GM23338 (cell line): ENCODE results near the gene ZNF70. TPM values are rescaled to one million over a fixed set of nuclear protein-coding genes. Genes with fewer than 3 reads are reported as not detected.

ENCODE experiments used
- ATAC-seq: fragments of 200-7000 bp; cut with Tn5 transposase; 3 replicates; pipeline ENCODE4 v1.9.1; 2020
- DNase-seq: peaks from one replicate; pipeline ENCODE4 v3.0.0-alpha.2; 2015; ENCODE audit warnings: low spot score
- H2AFZ ChIP-seq: fragments of 200-600 bp; sonication (generic); 2 replicates; pipeline ENCODE4 v1.8.0; 2016; ENCODE audit warnings: antibody characterized with exemption, mild to moderate bottlenecking, moderate library complexity
- H3F3A ChIP-seq: fragments of 200-600 bp; sonication (generic); replicated peaks from 2 replicates; pipeline ENCODE4 v1.8.0; 2017; ENCODE audit warnings: antibody characterized with exemption, mixed run types, low read depth
- H3K27ac ChIP-seq: fragments of 200-600 bp; sonication (generic); 2 replicates; pipeline ENCODE4 v1.6.1; 2016; ENCODE audit warnings: low read depth
- H3K27me3 ChIP-seq: fragments of 200-600 bp; sonication (generic); 2 replicates; pipeline ENCODE4 v1.8.0; 2016; ENCODE audit warnings: mild to moderate bottlenecking, mixed run types, moderate library complexity; ENCODE audit not compliant: insufficient read depth
- H3K36me3 ChIP-seq: fragments of 200-600 bp; sonication (generic); 2 replicates; pipeline ENCODE4 v1.8.0; 2016; ENCODE audit warnings: mild to moderate bottlenecking; ENCODE audit not compliant: insufficient read depth
- H3K4me1 ChIP-seq: fragments of 200-600 bp; sonication (generic); 2 replicates; pipeline ENCODE4 v1.8.0; 2016; ENCODE audit warnings: mild to moderate bottlenecking, moderate library complexity; ENCODE audit not compliant: insufficient read depth
- H3K4me2 ChIP-seq: fragments of 200-600 bp; sonication (generic); 2 replicates; pipeline ENCODE4 v1.7.1; 2017; ENCODE audit warnings: mixed run types
- H3K4me3 ChIP-seq: fragments of 200-600 bp; sonication (generic); 2 replicates; pipeline ENCODE4 v1.6.1; 2016; ENCODE audit warnings: mixed run types
- H3K79me2 ChIP-seq: fragments of 200-600 bp; sonication (generic); replicated peaks from 2 replicates; pipeline ENCODE4 v1.8.0; 2017; ENCODE audit warnings: mild to moderate bottlenecking; ENCODE audit not compliant: insufficient read depth
- H3K9me2 ChIP-seq: fragments of 200-600 bp; sonication (generic); 2 replicates; pipeline ENCODE4 v1.8.0; 2017; ENCODE audit not compliant: insufficient read depth
- H4K20me1 ChIP-seq: fragments of 200-600 bp; sonication (generic); replicated peaks from 2 replicates; pipeline ENCODE4 v1.8.0; 2017; ENCODE audit warnings: mild to moderate bottlenecking; ENCODE audit not compliant: insufficient read depth
- H3K27ac Mint-ChIP-seq: 2 replicates; pipeline ENCODE4 v1.8.0; 2020; ENCODE audit warnings: inconsistent platforms, mild to moderate bottlenecking, moderate library complexity, mixed read lengths
- H3K27me3 Mint-ChIP-seq: 3 replicates; pipeline ENCODE4 v1.8.0; 2022; ENCODE audit warnings: low read depth, mild to moderate bottlenecking, moderate library complexity, mixed read lengths, inconsistent platforms; ENCODE audit not compliant: insufficient read depth, poor library complexity
- H3K36me3 Mint-ChIP-seq: 3 replicates; pipeline ENCODE4 v1.8.0; 2021; ENCODE audit warnings: low read depth, mild to moderate bottlenecking, inconsistent platforms, moderate library complexity, mixed read lengths
- H3K4me1 Mint-ChIP-seq: 3 replicates; pipeline ENCODE4 v1.8.0; 2020; ENCODE audit warnings: mild to moderate bottlenecking, inconsistent platforms, mixed read lengths
- H3K4me3 Mint-ChIP-seq: 3 replicates; pipeline ENCODE4 v1.8.0; 2021; ENCODE audit warnings: moderate library complexity, mild to moderate bottlenecking, inconsistent platforms, mixed read lengths
- H3K9me3 Mint-ChIP-seq: 3 replicates; pipeline ENCODE4 v1.8.0; 2020; ENCODE audit warnings: moderate library complexity, mild to moderate bottlenecking, inconsistent platforms, mixed read lengths
- CREB1 ChIP-seq: fragments of 250-450 bp; sonication (Bioruptor Pico); IDR thresholded peaks from 2 replicates; pipeline ENCODE4 v1.5.0; 2020; ENCODE audit warnings: low read depth, mild to moderate bottlenecking, moderate library complexity
- EZH2 ChIP-seq: fragments of 200-600 bp; sonication (generic); IDR thresholded peaks from one replicate; pipeline ENCODE4 v1.8.0; 2017; ENCODE audit warnings: antibody characterized with exemption, mild to moderate bottlenecking, low read depth; ENCODE audit not compliant: unreplicated experiment
- EZH2phosphoT487 ChIP-seq: fragments of 200-600 bp; sonication (generic); IDR thresholded peaks from one replicate; pipeline ENCODE4 v1.8.1; 2018; ENCODE audit warnings: antibody characterized with exemption; ENCODE audit not compliant: unreplicated experiment
- JUNB ChIP-seq: IDR thresholded peaks from one replicate; pipeline ENCODE4 v1.6.1; 2016; ENCODE audit warnings: antibody characterized with exemption; ENCODE audit not compliant: unreplicated experiment
- NANOG ChIP-seq: IDR thresholded peaks from 2 replicates; pipeline ENCODE4 v1.6.1; 2016; ENCODE audit warnings: antibody characterized with exemption, borderline replicate concordance
- POLR2AphosphoS5 ChIP-seq: IDR thresholded peaks from 2 replicates; pipeline ENCODE4 v1.6.1; 2016; ENCODE audit warnings: antibody characterized with exemption, low read depth
- STAT1 ChIP-seq: IDR thresholded peaks from one replicate; pipeline ENCODE4 v1.6.1; 2016; ENCODE audit warnings: antibody characterized with exemption; ENCODE audit not compliant: unreplicated experiment
- ZNF114 ChIP-seq: fragments of 250-450 bp; sonication (Bioruptor Pico); IDR thresholded peaks from 2 replicates; pipeline ENCODE4 v1.5.0; 2020; ENCODE audit warnings: mild to moderate bottlenecking, moderate library complexity
- ZNF331 ChIP-seq: fragments of 250-450 bp; sonication (Bioruptor Pico); IDR thresholded peaks from 2 replicates; pipeline ENCODE4 v1.5.0; 2020; ENCODE audit warnings: low read depth, mild to moderate bottlenecking, moderate library complexity
- polyA plus RNA-seq: library from polyadenylated mRNA; unstranded; fragments of >200 nt; fragmentation: Nextera tagmentation; extraction: Ambion mirVana; gene quantifications from 2 replicates; pipeline ENCODE4 v1.2.1, GENCODE V29; 2016
- total RNA-seq: library from RNA; depleted of rRNA; stranded (reverse); fragments of >200 nt; shearing (Covaris generic); gene quantifications from 2 replicates; pipeline ENCODE4 v1.2.3, GENCODE V29; 2014
- TF ChIP-seq, protein P1 (sequence below): IDR thresholded peaks from one replicate; pipeline ENCODE4 v1.6.1; 2018; ENCODE audit warnings: antibody characterized with exemption; ENCODE audit not compliant: unreplicated experiment
- TF ChIP-seq, protein P2 (sequence below), 2 experiments: fragments of 200-600 bp in 1 of 2; sonication (generic) in 1 of 2; conservative IDR thresholded peaks; 2 replicates each; pipeline versions ENCODE4 v1.5.1 to v1.6.1; 2016 to 2017; ENCODE audit warnings: antibody characterized with exemption in 2 of 2, low read depth in 2 of 2, mild to moderate bottlenecking in 2 of 2, moderate library complexity in 1 of 2
- TF ChIP-seq, protein P3 (sequence below): IDR thresholded peaks from 2 replicates; pipeline ENCODE4 v1.6.1; 2016; ENCODE audit warnings: antibody characterized with exemption
- TF ChIP-seq, protein P4 (sequence below): fragments of 250-450 bp; sonication (Bioruptor Pico); IDR thresholded peaks from 2 replicates; pipeline ENCODE4 v1.5.0; 2020; ENCODE audit warnings: mild to moderate bottlenecking, moderate library complexity

Gene ZNF70
- total and polyA plus RNA-seq, 2 experiments from 2014 or later = 0.45 to 2.6 TPM

DNA sequence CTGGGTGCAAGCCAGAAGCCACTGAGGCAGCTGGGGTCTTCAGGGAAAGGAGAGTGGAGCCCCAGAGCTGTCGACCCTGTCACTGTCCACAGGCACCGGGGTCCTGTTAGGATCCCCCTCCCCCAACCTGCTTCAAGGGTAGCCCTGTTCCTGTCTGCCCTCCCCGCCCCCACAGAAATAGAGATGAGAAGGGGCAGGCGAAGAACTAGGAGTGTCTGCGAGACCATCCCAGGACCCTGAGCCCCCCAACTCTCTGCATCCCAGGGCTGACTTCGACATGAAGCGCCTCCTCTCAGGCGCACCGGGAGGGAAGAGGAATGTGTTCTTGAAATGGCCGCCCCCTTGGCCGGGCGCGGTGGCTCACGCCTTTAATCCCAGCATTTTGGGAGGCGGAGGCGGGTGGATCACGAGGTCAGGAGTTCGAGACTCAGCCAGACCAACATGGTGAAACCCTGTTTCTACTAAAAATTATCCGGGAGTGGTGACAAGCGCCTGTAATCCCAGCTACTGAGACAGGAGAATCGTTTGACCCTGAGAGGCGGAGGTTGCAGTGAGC, 607 bp upstream of the ZNF70 start:
- DNase-seq (peak; percentile 69), ATAC-seq (peak; percentile 32)
- Mint-ChIP-seq H3K36me3 (no peaks in the 10 kb centered on the region; the same call in 2 of the 3 replicates), H3K27me3 (peaks cover 15% of the 10 kb centered on the region), H3K9me3 (no peaks in the 10 kb centered on the region), H3K27ac (peak overlapping the region; percentile 84), H3K4me1 (peaks cover 28% of the 10 kb centered on the region), H3K4me3 (peak overlapping the region; percentile 82)
- Histone ChIP-seq H3K27ac (peak overlapping the region; percentile 90), H3F3A (0 out of 2 replicates have a peak, but pooled peaks cover 5% of the 10 kb centered on the region), H3K4me3 (peak overlapping the region; percentile 91), H3K4me1 (peaks cover 11% of the 10 kb centered on the region), H3K9me2 (no peaks in the 10 kb centered on the region), H2AFZ (peak overlapping the region; percentile 91), H3K79me2 (no peaks in the 10 kb centered on the region; the same call in 1 of the 2 replicates), H3K27me3 (no peaks in the 10 kb centered on the region), H4K20me1 (no peaks in the 10 kb centered on the region), H3K4me2 (peak overlapping the region; percentile 83), H3K36me3 (no peaks in the 10 kb centered on the region)
- no peak for TF ChIP-seq EZH2
- no peak for TF ChIP-seq CREB1 (CRISPR knock-in tag)
- TF ChIP-seq, protein P1, sequence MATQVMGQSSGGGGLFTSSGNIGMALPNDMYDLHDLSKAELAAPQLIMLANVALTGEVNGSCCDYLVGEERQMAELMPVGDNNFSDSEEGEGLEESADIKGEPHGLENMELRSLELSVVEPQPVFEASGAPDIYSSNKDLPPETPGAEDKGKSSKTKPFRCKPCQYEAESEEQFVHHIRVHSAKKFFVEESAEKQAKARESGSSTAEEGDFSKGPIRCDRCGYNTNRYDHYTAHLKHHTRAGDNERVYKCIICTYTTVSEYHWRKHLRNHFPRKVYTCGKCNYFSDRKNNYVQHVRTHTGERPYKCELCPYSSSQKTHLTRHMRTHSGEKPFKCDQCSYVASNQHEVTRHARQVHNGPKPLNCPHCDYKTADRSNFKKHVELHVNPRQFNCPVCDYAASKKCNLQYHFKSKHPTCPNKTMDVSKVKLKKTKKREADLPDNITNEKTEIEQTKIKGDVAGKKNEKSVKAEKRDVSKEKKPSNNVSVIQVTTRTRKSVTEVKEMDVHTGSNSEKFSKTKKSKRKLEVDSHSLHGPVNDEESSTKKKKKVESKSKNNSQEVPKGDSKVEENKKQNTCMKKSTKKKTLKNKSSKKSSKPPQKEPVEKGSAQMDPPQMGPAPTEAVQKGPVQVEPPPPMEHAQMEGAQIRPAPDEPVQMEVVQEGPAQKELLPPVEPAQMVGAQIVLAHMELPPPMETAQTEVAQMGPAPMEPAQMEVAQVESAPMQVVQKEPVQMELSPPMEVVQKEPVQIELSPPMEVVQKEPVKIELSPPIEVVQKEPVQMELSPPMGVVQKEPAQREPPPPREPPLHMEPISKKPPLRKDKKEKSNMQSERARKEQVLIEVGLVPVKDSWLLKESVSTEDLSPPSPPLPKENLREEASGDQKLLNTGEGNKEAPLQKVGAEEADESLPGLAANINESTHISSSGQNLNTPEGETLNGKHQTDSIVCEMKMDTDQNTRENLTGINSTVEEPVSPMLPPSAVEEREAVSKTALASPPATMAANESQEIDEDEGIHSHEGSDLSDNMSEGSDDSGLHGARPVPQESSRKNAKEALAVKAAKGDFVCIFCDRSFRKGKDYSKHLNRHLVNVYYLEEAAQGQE = no peak
- no peak for TF ChIP-seq ZNF331
- TF ChIP-seq NANOG = no peak
- TF ChIP-seq, protein P2, sequence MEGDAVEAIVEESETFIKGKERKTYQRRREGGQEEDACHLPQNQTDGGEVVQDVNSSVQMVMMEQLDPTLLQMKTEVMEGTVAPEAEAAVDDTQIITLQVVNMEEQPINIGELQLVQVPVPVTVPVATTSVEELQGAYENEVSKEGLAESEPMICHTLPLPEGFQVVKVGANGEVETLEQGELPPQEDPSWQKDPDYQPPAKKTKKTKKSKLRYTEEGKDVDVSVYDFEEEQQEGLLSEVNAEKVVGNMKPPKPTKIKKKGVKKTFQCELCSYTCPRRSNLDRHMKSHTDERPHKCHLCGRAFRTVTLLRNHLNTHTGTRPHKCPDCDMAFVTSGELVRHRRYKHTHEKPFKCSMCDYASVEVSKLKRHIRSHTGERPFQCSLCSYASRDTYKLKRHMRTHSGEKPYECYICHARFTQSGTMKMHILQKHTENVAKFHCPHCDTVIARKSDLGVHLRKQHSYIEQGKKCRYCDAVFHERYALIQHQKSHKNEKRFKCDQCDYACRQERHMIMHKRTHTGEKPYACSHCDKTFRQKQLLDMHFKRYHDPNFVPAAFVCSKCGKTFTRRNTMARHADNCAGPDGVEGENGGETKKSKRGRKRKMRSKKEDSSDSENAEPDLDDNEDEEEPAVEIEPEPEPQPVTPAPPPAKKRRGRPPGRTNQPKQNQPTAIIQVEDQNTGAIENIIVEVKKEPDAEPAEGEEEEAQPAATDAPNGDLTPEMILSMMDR (conservative IDR thresholded peaks at IDR 0.05; ENCODE audit: low read depth in 2 of 2) = no peak
- TF ChIP-seq POLR2AphosphoS5 = no peak
- TF ChIP-seq EZH2phosphoT487 = no peak
- no peak for TF ChIP-seq ZNF114 (CRISPR knock-in tag)
- TF ChIP-seq, protein P3, sequence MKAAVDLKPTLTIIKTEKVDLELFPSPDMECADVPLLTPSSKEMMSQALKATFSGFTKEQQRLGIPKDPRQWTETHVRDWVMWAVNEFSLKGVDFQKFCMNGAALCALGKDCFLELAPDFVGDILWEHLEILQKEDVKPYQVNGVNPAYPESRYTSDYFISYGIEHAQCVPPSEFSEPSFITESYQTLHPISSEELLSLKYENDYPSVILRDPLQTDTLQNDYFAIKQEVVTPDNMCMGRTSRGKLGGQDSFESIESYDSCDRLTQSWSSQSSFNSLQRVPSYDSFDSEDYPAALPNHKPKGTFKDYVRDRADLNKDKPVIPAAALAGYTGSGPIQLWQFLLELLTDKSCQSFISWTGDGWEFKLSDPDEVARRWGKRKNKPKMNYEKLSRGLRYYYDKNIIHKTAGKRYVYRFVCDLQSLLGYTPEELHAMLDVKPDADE = no peak
- TF ChIP-seq STAT1 = no peak
- TF ChIP-seq, protein P4, sequence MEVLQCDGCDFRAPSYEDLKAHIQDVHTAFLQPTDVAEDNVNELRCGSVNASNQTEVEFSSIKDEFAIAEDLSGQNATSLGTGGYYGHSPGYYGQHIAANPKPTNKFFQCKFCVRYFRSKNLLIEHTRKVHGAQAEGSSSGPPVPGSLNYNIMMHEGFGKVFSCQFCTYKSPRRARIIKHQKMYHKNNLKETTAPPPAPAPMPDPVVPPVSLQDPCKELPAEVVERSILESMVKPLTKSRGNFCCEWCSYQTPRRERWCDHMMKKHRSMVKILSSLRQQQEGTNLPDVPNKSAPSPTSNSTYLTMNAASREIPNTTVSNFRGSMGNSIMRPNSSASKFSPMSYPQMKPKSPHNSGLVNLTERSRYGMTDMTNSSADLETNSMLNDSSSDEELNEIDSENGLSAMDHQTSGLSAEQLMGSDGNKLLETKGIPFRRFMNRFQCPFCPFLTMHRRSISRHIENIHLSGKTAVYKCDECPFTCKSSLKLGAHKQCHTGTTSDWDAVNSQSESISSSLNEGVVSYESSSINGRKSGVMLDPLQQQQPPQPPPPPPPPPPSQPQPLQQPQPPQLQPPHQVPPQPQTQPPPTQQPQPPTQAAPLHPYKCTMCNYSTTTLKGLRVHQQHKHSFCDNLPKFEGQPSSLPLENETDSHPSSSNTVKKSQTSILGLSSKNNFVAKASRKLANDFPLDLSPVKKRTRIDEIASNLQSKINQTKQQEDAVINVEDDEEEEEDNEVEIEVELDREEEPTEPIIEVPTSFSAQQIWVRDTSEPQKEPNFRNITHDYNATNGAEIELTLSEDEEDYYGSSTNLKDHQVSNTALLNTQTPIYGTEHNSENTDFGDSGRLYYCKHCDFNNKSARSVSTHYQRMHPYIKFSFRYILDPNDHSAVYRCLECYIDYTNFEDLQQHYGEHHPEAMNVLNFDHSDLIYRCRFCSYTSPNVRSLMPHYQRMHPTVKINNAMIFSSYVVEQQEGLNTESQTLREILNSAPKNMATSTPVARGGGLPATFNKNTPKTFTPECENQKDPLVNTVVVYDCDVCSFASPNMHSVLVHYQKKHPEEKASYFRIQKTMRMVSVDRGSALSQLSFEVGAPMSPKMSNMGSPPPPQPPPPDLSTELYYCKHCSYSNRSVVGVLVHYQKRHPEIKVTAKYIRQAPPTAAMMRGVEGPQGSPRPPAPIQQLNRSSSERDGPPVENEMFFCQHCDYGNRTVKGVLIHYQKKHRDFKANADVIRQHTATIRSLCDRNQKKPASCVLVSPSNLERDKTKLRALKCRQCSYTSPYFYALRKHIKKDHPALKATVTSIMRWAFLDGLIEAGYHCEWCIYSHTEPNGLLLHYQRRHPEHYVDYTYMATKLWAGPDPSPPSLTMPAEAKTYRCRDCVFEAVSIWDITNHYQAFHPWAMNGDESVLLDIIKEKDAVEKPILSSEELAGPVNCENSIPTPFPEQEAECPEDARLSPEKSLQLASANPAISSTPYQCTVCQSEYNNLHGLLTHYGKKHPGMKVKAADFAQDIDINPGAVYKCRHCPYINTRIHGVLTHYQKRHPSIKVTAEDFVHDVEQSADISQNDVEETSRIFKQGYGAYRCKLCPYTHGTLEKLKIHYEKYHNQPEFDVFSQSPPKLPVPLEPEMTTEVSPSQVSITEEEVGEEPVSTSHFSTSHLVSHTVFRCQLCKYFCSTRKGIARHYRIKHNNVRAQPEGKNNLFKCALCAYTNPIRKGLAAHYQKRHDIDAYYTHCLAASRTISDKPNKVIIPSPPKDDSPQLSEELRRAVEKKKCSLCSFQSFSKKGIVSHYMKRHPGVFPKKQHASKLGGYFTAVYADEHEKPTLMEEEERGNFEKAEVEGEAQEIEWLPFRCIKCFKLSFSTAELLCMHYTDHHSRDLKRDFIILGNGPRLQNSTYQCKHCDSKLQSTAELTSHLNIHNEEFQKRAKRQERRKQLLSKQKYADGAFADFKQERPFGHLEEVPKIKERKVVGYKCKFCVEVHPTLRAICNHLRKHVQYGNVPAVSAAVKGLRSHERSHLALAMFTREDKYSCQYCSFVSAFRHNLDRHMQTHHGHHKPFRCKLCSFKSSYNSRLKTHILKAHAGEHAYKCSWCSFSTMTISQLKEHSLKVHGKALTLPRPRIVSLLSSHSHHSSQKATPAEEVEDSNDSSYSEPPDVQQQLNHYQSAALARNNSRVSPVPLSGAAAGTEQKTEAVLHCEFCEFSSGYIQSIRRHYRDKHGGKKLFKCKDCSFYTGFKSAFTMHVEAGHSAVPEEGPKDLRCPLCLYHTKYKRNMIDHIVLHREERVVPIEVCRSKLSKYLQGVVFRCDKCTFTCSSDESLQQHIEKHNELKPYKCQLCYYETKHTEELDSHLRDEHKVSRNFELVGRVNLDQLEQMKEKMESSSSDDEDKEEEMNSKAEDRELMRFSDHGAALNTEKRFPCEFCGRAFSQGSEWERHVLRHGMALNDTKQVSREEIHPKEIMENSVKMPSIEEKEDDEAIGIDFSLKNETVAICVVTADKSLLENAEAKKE (CRISPR knock-in tag) = no peak
- no peak for TF ChIP-seq JUNB
